ENCODE data around the gene TULP1.

DNA sequence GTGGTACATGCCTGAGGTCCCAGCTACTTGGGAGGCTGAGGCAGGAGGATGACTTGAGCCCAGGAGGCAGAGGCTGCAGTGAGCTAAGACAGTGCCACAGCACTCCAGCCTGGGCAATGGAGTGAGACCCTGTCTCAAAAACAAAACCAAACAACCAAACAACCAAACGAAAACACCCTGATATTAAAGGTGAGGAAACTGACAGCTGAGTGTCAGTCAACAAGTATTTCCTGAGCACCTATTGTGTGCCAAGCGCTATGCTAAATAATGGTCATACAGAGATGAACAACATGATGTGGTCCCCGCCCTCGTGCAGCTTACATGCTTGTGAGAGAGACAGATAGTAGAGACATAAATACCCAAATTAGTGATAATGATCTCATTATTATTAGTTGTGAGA is 1.9 kb upstream of the TULP1 start:
- TF ChIP-seq RAD21 (IDR thresholded peaks at IDR 0.05; ENCODE audit: low read depth) (no peak), EP300 (IDR thresholded peaks at IDR 0.05; ENCODE audit: borderline replicate concordance) (no peak), NFIC (IDR thresholded peaks at IDR 0.05) (no peak), TCF12 (IDR thresholded peaks at IDR 0.05; ENCODE audit: low read depth) (no peak), FOXM1 (IDR thresholded peaks at IDR 0.05; ENCODE audit: borderline replicate concordance, low read depth) (no peak), YY1 (IDR thresholded peaks at IDR 0.05; ENCODE audit: low read depth) (no peak), CEBPB (IDR thresholded peaks at IDR 0.05) (no peak), EGR1 (IDR thresholded peaks at IDR 0.05) (no peak), TAF1 (IDR thresholded peaks at IDR 0.05; ENCODE audit: low read depth) (no peak)
- TF ChIP-seq, protein P1, sequence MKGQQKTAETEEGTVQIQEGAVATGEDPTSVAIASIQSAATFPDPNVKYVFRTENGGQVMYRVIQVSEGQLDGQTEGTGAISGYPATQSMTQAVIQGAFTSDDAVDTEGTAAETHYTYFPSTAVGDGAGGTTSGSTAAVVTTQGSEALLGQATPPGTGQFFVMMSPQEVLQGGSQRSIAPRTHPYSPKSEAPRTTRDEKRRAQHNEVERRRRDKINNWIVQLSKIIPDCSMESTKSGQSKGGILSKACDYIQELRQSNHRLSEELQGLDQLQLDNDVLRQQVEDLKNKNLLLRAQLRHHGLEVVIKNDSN (IDR thresholded peaks at IDR 0.05) = no peak
- TF ChIP-seq, protein P2, sequence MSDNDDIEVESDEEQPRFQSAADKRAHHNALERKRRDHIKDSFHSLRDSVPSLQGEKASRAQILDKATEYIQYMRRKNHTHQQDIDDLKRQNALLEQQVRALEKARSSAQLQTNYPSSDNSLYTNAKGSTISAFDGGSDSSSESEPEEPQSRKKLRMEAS (IDR thresholded peaks at IDR 0.05) = no peak

All from Ishikawa (cell line).